MCF 10A (cell line): Measurements from ENCODE around the gene VPS37C. TPM values are rescaled to one million over a fixed set of nuclear protein-coding genes. Genes with fewer than 3 reads are reported as not detected.

Source experiments
- BruUV-seq: library from RNA; stranded (reverse); fragments of 400-500 nt; replicated peaks from 2 replicates; lab custom pipeline; 2021; lab: Mats Ljungman, UMichigan
- CTCF ChIA-PET: fragments of 300-600 bp; sonication (Branson Sonifier 250); formaldehyde crosslinking; extraction: SDS; loops from one replicate; lab custom pipeline; 2021; ENCODE audit warnings: antibody characterized with exemption, inconsistent platforms; lab: Yijun Ruan, JAX
- POLR2A ChIA-PET: fragments of 300-600, 350-650 bp; sonication (Branson Sonifier 250); formaldehyde crosslinking; extraction: SDS; loops from one replicate; lab custom pipeline; 2020; ENCODE audit warnings: antibody characterized with exemption, inconsistent platforms; lab: Yijun Ruan, JAX
- DNase-seq: peaks from one replicate; pipeline ENCODE4 v3.0.0-alpha.2; 2018; ENCODE audit not compliant: unreplicated experiment
- H3K27ac Mint-ChIP-seq: one replicate; pipeline ENCODE4 v1.8.0; 2022; ENCODE audit warnings: mild to moderate bottlenecking, low read depth, mixed read lengths; ENCODE audit not compliant: unreplicated experiment
- H3K27me3 Mint-ChIP-seq: one replicate; pipeline ENCODE4 v1.8.0; 2022; ENCODE audit warnings: mixed read lengths; ENCODE audit not compliant: insufficient read depth, unreplicated experiment
- H3K36me3 Mint-ChIP-seq: one replicate; pipeline ENCODE4 v1.8.0; 2022; ENCODE audit warnings: mild to moderate bottlenecking, moderate library complexity, mixed read lengths; ENCODE audit not compliant: insufficient read depth, unreplicated experiment
- H3K4me1 Mint-ChIP-seq: one replicate; pipeline ENCODE4 v1.8.0; 2022; ENCODE audit warnings: mixed read lengths; ENCODE audit not compliant: insufficient read depth, unreplicated experiment
- H3K4me3 Mint-ChIP-seq: one replicate; pipeline ENCODE4 v1.8.0; 2022; ENCODE audit warnings: mild to moderate bottlenecking, moderate library complexity, mixed read lengths; ENCODE audit not compliant: unreplicated experiment
- H3K9me3 Mint-ChIP-seq: one replicate; pipeline ENCODE4 v1.8.0; 2022; ENCODE audit warnings: mixed read lengths; ENCODE audit not compliant: unreplicated experiment
- intact Hi-C: fragments of 100-400 bp; cut with micrococcal nuclease; formaldehyde crosslinking; loops from 2 replicates; pipeline ENCODE4 v1.14.1; 2022
- total RNA-seq: library from RNA; stranded (reverse); gene quantifications from 2 replicates; pipeline ENCODE4 v1.2.3, GENCODE V29; 2022
- TF ChIP-seq, protein P1 (sequence below): fragments of 200-600 bp; IDR thresholded peaks from one replicate; pipeline ENCODE4 v1.8.0; 2022; ENCODE audit warnings: antibody characterized with exemption, mild to moderate bottlenecking; ENCODE audit not compliant: unreplicated experiment

VPS37C gene
- total RNA-seq, 1 experiment from 2014 or later: 23.3 TPM

DNA sequence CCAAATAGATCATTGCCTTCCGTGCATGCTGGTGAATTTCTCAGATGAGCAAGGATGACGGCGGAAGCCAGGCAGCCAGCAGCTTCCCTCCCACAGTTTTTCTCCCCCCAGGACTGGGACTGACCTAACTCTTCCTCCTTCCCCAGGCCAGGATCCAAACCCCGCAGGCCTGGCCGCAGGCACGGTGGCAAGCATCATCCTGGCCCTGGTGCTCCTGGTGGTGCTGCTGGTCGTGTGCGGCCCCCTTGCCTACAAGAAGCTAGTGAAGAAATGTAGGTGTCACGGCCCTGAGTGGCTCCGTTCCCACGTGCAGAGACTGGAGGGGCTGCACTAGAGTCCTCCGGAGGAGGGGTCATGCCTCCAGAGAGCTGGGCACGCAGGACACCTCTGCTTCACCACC lies 38.5 kb downstream of the VPS37C start:
- no peaks in the 10 kb centered on the region for H3K27me3 Mint-ChIP-seq

GRCh38 chr11:61121917-61122316 lies 39.3 kb downstream of the VPS37C start:
- no peaks in the 10 kb centered on the region for H3K27me3 Mint-ChIP-seq
- TF ChIP-seq, protein P1, sequence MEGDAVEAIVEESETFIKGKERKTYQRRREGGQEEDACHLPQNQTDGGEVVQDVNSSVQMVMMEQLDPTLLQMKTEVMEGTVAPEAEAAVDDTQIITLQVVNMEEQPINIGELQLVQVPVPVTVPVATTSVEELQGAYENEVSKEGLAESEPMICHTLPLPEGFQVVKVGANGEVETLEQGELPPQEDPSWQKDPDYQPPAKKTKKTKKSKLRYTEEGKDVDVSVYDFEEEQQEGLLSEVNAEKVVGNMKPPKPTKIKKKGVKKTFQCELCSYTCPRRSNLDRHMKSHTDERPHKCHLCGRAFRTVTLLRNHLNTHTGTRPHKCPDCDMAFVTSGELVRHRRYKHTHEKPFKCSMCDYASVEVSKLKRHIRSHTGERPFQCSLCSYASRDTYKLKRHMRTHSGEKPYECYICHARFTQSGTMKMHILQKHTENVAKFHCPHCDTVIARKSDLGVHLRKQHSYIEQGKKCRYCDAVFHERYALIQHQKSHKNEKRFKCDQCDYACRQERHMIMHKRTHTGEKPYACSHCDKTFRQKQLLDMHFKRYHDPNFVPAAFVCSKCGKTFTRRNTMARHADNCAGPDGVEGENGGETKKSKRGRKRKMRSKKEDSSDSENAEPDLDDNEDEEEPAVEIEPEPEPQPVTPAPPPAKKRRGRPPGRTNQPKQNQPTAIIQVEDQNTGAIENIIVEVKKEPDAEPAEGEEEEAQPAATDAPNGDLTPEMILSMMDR: no peak
- ChIA-PET POLR2A (no interaction called here), CTCF (interaction anchor here (0.6 to 0.7 kb wide), 2 partner anchors 9 to 65 kb away, joined by 3 read pairs; no protein-coding TSS in a partner anchor)
- no peak overlapping the region for H3K27ac Mint-ChIP-seq
- DNase-seq: no peak
- no TSS peak for BruUV-seq
- H3K36me3 Mint-ChIP-seq: no peaks in the 10 kb centered on the region
- intact Hi-C loops: no loop called here
- H3K4me1 Mint-ChIP-seq: peaks cover 5% of the 10 kb centered on the region
- no peak overlapping the region for H3K4me3 Mint-ChIP-seq
- H3K9me3 Mint-ChIP-seq: no peaks in the 10 kb centered on the region

More for the DNA sequence above, 38.5 kb downstream of the VPS37C start:
- no peak overlapping the region for H3K27ac Mint-ChIP-seq
- POLR2A ChIA-PET: no interaction called here
- CTCF ChIA-PET: interaction anchor here (0.6 kb wide), 2 partner anchors 40 to 49 kb away, joined by 3 to 4 read pairs; no protein-coding TSS in a partner anchor
- H3K4me3 Mint-ChIP-seq: no peak overlapping the region
- H3K36me3 Mint-ChIP-seq: no peaks in the 10 kb centered on the region
- DNase-seq: no peak
- BruUV-seq: no TSS peak
- TF ChIP-seq, protein P1: no peak
- peaks cover 5% of the 10 kb centered on the region for H3K4me1 Mint-ChIP-seq
- intact Hi-C loops: no loop called here
- no peaks in the 10 kb centered on the region for H3K9me3 Mint-ChIP-seq

DNA sequence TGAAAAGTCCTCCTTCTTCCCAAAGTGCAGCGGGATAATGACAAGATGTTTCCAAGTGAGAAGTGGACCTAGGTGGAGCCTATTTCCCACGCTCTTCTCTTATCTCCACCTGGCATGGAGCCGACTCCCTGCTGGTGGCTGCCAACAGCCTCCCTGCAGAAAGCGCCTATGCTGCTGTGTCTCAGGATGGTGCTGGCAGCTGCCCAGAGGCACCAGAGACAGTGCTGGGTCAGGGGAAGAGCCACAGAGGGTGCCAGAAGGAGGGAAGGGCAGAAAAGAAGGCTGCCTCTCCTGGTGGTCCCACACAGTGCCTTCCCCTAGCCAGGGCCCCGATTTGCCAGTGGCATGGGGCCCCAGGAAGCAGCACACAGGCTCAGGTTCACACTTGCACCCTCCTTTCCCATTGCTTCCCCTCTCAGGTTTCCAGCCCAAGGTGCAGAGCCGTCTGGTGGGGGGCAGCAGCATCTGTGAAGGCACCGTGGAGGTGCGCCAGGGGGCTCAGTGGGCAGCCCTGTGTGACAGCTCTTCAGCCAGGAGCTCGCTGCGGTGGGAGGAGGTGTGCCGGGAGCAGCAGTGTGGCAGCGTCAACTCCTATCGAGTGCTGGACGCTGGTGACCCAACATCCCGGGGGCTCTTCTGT lies 39.9 kb downstream of the VPS37C start:
- BruUV-seq: no TSS peak
- intact Hi-C loops: no loop called here
- ChIA-PET CTCF (interaction anchor here (0.6 to 1.1 kb wide), 4 partner anchors 8 to 66 kb away, joined by 3 to 4 read pairs (median 3); no protein-coding TSS in a partner anchor), POLR2A (no interaction called here)
- no peak overlapping the region for H3K4me3 Mint-ChIP-seq
- no peaks in the 10 kb centered on the region for H3K36me3 Mint-ChIP-seq
- DNase-seq: peak; percentile 35
- no peaks in the 10 kb centered on the region for H3K27me3 Mint-ChIP-seq
- peaks cover 5% of the 10 kb centered on the region for H3K4me1 Mint-ChIP-seq
- TF ChIP-seq, protein P1: no peak
- no peaks in the 10 kb centered on the region for H3K9me3 Mint-ChIP-seq
- no peak overlapping the region for H3K27ac Mint-ChIP-seq

- no peak for DNase-seq
- Mint-ChIP-seq H3K27ac (no peak overlapping the region), H3K4me1 (peaks cover 5% of the 10 kb centered on the region), H3K4me3 (no peak overlapping the region), H3K9me3 (no peaks in the 10 kb centered on the region), H3K27me3 (no peaks in the 10 kb centered on the region), H3K36me3 (no peaks in the 10 kb centered on the region)
- intact Hi-C loops: no loop called here
- POLR2A ChIA-PET: no interaction called here
- CTCF ChIA-PET: interaction anchor here (0.6 to 1.1 kb wide), 4 partner anchors 9 to 66 kb away, joined by 3 to 4 read pairs (median 4); no protein-coding TSS in a partner anchor
- no TSS peak for BruUV-seq
- TF ChIP-seq, protein P1: no peak
Measured at GRCh38 chr11:61120706-61121191, 40.5 kb downstream of the VPS37C start.
